NCI-H2196 (cell line): Measurements from ENCODE around the gene TBC1D24.

Source experiments
- DNase-seq: peaks from one replicate; lab custom pipeline; 2025; ENCODE audit not compliant: unreplicated experiment; lab: John Stamatoyannopoulos, UW

Gene TBC1D24

DNA sequence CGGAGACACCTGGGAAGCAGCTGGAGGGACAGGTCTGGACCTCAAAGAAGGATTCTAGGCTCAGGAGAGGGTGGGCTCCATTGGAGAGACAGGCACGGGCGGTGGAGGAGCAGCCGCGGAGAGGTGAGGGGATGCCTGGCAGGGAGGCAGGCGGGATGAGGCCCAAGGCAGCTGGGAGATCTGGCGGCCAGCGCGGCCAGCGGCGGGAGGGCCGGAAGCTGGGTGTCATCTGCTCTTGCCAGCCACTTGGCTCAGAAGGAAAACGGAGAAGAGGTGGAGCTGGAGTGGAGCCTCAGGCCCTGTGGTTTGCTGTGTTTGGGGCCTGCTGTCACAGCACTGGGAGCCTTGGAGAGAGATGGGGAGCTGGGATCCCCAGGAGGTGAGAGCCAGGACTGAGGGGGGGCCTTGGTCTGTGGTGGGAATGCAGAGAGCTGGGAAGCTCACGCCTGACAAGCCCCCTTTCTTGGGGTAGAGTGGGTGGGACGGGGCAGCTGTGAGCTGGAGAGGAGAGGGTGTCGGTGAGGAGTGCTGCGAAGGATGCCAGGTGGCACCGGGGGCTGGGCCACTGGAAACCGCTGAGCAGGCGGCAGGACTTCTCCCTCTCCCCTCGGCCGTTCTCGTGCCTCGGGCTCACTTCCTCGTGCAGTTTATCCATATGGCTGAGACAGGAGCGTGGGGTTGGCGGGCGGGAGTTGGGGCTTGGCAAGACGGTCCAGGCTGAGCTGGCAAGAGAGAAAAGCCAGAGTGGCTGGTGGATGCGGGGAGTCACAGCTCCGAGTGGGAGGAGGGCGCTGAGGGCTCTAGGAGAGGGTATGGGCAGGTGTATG lies 8.0 kb downstream of the TBC1D24 start:
- DNase-seq = peak; percentile 83

DNA sequence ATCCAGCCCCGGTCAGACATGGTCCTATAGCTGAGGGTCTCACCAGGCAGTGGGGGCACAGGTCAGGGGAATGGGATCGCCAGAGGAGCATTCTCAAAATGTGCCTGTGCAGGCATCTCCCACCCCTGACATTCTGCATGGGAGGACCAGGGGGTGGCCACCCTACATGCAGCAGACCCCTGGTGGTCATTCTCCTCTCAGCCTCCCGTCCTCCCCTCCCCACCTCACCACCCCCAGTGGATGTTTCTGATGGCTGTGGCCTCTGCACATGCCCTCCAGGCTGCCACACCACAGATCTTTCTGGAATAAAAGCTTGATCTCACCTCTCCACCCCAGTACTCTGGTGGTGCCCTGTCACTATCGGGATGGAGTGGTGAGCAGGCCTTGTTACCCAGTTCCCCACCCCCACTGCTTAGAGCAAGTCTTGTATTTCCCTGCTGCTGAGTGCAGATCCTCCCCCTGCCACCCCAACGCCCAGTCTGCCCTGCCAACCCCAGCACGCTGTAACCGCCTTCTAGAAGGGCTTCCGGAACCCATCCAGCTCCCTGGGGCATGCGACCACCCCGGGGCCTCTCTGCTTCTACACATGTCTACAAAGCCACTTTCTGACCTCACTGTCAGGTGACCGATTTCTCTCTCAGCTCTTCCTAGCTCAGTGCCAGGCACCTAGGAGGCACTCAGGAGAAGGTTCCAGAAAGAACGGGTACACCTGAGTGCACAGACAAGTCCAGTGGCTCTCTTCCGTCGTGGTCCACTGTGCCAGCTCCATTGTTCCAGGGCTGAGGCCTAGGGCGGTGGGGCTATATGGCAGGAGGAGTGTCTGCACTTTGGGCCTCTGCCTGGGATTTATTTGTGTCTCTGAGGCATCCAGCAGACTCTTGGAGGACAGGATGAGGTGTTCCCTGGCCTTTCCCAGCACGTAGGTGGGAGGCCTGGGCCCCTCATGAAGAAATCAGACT lies 9.3 kb downstream of the TBC1D24 start:
- no peak for DNase-seq

DNA sequence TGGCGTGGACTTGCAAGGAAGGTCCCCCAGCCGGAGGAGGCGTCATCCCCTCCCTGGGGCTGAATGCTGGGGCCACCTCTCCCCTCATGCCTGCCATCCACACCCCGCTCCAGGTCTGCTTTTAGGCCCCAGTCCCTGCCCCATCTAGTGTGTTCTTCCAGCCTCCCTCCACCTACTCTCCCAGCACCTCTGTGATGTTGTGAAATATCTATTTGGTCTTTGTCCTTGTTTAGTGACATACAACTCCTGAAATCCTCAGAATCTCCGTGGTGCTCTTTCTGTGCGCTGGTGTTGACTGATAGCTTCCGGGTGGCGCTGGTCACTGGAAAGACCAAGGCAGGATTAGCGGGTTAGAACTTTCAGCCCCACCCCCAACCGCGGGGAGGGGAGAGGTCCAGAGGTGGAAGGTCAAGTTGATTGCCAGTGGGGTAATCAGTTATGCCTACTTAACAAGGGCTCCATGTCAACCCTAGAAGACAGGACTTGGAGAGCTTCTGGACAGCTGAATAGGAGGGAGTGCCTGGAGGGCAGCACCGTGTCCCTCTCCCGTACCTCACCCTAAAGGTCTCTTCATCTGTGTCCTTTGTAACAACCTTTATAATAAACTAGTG lies 10.1 kb downstream of the TBC1D24 start:
- DNase-seq = no peak

DNA sequence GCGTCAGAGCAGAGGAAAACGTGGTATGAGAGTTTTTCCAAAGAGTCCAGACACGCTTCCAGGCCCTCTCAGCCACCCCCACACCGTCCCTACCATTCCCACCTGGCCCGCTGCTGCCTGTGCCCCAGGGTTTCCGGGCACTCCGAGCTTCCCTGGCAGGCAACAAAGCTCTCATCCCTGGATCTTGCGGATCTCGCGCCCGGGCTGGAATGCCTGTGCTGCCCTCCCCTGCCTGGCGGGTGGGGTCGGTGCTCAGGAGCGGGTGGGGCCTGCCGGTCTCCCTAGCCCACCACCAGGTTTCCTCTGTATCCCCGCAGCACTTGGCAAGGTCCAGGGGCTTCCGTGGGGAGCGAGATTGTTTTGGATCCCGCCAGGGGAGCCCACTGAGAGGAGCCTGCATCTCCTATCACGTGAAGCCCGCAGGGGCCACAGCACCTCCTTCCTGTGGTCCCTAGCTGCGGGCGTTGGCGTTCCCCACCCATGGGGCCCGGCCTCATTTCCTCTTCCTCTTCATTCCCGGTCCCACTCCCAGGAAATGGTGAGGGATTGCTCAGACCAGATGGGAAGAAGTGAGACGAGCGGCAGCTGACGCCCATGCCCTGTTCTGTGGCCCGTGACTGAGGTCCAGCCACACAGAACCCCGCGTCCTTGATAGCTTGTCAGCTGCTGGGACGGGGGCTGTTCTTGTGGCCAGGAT lies 11.0 kb downstream of the TBC1D24 start:
- DNase-seq = no peak

DNA sequence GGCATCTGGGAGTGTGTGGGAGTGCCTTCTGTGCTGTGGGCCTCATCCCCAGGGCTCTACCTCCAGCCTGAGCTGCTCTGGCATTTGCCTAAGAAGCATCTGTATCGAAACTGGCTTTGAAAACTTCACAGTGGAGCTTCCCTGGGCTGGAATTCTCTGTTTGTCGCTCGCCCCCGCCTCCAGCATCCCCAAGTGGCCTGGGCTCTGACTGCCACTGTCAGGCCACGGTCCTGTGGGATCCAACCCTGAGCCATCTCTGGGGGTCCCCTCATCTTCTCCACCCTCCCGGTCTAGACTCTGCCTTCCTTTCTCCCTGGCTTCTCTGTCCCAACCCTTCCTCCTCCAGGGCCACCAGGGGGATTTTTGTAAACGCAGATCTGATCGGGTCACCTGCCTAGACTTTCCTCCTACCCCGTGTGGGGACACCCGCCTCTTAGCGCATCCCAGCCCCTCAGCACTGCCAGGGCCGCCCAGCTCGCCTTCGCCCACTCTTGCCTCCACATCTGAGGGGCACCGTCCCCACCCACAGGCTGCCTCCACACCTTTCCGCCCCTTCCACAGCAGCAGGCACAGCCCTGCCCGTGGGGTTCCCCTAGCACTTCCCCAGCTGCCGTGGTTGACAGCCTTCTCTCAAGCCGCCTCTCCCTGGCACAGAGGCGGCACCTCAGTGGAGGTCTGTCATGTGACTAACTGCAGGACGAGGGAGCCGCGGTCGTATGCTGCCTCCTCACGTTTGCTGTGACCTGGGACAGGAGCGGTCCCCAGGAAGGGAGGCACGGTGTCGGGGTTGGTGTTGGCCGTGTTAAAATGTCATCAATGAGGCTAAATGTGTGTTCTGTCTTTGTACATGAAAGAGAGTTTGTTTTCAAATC lies 12.0 kb downstream of the TBC1D24 start:
- no peak for DNase-seq

DNA sequence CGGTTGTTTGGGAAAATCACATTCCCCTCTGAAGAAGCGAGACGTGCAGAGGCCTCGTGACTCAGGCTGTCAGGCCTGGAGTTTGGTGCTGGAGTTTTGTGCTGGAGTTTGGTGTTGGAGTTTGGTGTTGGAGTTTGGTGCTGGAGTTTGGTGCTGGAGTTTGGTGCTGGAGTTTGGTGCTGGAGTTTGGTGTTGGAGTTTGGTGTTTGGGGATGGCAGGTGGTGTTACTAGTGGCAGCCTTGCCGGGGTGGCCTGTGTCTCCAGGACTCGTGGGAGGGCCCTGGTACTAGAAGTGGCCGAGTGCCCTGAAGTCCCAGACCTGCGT lies 12.6 kb downstream of the TBC1D24 start:
- no peak for DNase-seq

DNA sequence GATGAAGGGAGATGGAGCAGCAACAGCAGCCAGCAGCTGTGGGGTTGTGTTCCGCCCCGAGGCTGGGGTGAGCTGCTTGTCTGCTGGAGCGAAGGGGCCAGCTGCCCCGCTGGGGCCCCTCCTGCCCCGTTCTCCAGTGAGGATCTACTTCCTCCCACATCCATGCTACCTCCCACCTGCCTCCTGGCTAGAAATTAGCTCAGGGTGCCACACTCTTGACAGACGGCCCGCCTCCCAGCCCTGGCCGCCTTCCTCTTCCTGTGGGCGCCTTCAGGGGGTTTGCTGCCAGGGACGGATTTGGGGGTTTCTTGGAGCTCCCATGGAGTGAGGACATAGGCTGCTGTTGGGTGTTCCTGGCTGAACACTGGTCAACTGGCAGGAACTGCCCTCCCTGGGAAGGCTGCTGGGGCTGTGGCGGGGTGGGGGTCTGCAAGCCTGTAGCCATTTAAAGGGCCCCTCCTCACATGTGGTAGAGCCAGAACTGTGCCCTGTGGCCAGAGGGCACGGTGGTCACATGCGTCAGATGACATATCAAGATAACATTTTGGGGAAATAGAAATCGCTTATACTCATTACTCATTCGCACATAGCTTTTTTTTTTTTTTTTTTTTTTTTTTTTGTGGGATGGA lies 13.1 kb downstream of the TBC1D24 start:
- no peak for DNase-seq

DNA sequence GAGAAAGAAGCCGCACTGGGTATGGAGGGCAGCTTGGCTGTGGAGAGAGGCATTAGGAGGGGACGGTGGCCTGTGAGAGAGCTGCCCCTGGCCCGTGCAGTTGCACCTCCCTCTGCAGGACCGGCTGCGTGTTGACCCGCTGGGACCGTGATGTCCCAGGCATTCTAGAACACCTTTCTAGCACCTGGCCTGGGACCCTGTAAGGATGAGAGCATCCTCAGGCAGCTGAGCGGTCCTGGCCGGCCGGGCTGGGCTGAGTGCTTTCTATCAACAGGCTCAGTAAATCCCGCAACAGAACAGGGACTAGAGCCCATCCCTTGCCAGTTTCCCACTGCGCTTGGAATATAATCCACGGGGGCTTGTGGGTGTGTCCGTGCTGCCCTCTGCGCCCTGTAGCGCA lies 14.7 kb downstream of the TBC1D24 start:
- DNase-seq = no peak

DNA sequence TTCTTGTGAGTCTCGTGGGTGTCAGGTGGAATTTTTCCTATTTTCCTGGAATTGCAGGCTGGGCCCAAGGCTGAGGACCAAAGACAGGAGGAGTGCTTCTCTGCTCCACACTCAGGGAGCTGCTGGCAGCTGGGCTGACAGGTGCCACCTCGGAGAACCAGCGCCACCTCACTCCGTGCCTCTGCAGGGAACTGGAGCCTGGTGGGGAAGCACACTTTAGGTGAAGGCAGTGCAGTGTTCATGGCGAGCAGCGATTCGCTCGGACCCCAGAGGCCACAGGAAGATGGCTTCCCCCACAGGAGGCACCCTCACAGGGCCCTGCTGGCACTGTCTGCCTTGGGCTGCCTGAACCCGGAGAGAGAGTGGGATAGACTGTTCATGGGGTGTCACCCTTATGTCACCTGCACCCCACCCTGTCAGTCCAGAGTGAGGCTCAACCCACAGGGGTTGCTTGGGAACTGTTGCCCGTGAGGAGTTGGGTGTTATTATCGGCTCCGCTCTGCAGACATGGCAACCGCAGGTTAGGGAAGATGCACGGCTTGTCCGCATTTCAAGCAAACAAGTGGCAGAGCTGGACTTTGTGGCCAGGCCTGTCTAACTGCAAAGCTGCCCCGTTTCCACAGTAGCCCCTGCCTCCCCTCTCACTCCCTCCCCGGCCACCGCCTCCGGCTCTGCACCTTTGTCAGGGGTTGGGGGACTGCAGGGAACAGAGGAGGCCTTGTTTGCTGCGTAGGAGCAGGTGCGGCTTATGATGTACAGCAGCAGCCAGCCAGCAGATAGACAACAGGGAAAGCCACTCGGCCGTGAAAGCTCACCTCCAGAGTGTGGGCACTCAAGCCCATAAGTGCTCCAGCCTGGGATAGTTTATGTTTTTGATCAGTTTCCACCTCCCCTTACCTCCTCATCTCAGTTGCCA lies 15.5 kb downstream of the TBC1D24 start:
- peak; percentile 68 for DNase-seq

DNA sequence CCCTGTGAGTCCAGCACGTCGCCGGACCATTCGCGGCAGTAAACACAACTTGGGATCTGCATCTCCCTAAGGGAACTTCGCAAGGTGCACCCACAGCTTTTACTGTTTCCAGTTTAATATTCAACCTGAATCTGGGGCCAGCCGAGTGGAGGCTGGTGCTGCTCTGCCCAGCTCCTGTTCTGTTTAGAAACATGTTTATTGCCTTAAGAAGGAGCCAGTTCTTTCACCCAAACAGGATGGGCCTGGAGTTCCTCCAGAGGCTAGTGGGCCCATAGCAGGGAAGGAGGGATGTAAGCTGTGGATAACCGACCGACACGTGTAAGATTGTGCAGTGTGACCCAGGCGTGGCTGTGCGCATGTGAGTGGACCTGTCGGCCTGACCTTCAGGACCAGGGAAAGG lies 17.4 kb downstream of the TBC1D24 start:
- DNase-seq = no peak

DNA sequence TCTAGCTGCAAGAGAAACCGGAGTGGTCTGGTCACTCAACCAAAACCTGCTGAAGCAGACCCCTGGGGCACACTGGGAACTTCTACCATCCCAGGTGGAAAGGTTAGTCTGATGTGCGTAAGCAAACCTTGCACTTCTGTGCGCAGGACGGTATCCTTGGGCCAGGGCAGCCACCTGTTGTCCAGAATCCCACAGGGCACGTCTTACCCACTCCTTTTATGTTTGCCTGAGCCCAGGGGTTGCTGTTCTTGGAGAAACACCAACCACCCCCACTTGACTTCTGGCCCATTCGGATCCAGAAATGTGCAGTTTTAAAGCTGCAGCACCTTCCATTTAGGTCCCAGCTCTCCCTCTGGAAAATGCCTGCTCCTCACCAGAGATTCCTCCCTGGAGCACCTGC lies 18.7 kb downstream of the TBC1D24 start:
- no peak for DNase-seq

DNA sequence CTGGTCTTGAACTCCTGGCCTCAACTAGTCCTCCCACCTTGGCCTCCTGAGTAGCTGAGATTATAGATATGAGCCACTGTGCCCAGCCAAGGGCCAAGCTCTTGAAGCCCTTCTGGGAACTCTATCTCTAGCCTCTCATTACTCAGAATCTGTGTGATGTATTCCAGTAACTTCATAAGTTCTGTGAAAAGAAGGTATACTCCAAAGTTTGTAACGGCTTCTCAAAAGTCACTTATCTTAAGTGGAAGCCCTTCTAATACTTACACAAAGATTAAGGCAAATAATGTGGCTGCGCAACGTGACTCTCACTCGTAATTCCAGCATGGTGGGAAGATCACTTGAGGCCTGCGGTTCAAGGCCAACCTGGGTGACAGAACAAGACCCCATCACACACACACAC lies 19.7 kb downstream of the TBC1D24 start:
- no peak for DNase-seq

DNA sequence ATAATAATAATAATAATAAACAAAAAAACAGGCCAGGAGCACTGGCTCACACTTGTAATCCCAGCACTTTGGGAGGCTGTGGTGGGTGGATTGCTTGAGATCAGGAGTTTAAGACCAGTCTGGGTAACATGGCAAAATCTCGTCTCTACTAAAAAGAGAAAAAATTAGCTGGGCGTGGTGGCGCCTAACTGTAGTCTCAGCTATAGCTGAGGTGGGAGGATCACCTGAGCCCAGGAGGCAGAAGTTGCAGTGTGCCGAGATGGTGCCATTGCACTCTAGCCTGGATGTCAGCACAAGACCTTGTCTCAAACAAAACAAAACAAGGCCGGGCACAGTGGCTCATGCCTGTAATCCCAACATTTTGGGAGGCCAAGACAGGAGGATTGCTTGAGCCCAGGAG lies 20.1 kb downstream of the TBC1D24 start:
- no peak for DNase-seq

DNA sequence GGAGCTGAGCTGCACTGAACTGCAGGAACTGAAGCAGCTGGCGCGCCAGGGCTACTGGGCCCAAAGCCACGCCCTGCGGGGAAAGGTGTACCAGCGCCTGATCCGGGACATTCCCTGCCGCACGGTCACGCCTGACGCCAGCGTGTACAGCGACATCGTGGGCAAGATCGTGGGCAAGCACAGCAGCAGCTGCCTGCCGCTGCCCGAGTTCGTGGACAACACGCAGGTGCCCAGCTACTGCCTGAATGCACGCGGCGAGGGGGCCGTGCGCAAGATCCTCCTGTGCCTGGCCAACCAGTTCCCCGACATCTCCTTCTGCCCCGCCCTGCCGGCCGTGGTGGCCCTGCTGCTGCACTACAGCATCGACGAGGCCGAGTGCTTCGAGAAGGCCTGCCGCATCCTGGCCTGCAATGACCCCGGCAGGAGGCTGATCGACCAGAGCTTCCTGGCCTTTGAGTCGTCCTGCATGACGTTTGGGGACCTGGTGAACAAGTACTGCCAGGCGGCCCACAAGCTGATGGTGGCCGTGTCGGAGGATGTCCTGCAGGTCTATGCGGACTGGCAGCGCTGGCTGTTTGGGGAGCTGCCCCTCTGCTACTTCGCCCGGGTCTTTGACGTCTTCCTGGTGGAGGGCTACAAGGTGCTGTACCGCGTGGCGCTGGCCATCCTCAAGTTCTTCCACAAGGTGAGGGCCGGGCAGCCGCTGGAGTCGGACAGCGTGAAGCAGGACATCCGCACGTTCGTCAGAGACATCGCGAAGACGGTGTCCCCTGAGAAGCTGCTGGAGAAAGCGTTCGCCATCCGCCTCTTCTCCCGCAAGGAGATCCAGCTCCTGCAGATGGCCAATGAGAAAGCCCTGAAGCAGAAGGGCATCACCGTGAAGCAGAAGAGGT lies 21.5 kb downstream of the TBC1D24 start:
- no peak for DNase-seq

DNA sequence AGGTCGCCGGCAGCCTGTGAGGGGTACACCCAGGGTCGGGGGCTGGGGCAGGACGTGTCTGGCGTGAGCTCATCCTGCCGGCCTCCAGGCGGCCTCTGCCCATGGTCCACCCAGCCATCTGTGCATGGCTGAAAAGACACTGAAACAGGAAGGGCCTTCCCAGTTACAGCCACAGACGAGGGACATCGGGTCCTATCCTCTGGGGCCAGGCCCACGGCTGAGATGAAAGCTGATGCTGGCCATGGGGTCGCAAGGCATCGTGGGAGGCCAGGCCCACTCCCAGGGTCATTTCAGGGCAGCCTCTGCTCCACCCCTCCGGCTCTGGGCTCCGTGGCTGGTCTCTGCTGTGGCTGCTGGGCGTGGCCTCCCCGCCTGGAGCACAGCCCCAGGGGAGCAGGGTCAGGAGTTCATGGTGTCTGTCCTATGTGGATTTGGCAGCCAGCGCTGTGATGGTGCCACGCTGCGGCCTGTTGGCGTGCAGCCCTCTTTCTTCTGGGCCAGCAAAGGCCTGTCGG lies 22.2 kb downstream of the TBC1D24 start:
- DNase-seq = peak; percentile 39

DNA sequence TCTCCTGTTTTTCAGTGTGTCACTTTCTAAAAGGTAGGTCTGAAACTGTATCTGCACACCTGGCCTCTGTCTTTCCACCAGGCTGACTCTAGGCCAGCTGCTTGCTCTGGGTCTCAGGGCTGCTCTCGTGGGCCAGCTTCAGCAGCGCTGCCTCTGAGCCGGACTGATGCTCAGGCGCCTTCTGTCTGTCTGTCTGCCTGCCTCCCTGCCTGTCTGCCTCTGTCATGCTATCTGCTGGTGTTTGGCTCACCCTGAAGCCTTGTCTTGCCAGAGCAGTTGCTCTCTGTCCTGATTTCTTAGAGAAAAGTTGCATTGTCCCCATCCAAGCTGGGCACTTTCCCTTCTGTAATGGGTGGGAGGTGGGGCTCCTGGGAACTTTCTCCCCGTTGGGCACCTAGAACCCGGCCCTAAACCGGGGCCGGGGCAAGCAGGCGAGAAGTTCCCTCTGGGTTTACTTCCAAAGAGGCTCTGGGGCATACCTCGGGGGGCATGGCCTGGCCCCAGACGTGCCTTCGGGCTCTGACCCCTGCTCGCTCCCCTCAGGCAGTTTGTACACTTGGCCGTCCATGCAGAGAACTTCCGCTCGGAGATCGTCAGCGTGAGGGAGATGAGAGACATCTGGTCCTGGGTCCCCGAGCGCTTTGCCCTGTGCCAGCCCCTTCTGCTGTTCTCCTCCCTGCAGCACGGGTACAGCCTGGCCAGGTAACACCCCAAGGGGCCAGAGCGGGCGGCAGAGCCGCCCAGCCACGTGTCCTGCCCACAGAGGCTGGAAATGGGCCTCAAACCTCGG lies 23.0 kb downstream of the TBC1D24 start:
- DNase-seq = peak; percentile 39
